ENCODE measurements around the gene STK17B.
"Not testable (repeated sequence)": the region's sequence is repeated elsewhere in the genome, so short reads cannot be mapped to it uniquely, and the experiment has no call there.

The STK17B gene

GRCh38 chr2:196105951-196106350 lies 65.4 kb downstream of the STK17B start:
- DNase-seq: no peak

- DNase-seq: no peak
Measured at GRCh38 chr2:196104066-196104465, 67.3 kb downstream of the STK17B start.

DNA sequence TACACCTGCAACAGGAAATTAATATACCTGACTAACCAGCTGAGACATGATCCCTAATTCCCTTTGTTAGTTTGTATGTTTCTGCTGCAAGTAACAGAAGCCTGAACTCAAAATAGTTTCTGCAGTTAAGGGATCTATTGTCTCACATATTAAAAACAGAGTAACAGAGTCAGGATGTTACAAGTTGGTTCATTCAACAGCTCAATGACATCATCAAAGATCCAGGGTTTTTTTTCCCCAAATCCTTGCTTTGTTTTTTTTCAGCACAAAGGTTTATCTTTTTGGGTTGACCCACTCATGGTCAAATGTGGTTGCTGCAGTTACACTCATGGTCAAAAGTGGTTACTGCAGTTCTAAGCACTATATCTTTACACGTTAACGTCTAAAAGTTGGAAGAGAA lies 67.8 kb downstream of the STK17B start:
- no peak for DNase-seq

GRCh38 chr2:196101325-196101991 lies 69.9 kb downstream of the STK17B start:
- DNase-seq: no peak

DNA sequence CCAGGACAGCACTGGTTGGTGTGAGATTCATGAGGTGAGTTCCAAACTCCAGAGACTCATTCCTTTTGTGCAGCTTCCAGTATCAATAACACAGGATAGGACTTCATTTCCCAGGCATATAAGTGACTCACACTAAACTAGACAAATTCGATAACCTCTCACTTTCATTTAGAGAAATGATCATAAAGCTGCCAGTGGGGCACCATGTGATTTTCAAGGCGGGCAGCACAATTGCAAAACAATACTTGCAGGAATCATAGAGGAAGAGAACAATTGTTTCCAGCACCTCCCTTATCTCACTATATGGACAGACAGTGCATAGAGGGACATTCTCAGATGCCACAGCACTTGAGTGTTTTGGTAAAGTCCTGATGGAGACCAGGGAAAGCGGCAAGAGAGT lies 71.5 kb downstream of the STK17B start:
- no peak for DNase-seq

DNA sequence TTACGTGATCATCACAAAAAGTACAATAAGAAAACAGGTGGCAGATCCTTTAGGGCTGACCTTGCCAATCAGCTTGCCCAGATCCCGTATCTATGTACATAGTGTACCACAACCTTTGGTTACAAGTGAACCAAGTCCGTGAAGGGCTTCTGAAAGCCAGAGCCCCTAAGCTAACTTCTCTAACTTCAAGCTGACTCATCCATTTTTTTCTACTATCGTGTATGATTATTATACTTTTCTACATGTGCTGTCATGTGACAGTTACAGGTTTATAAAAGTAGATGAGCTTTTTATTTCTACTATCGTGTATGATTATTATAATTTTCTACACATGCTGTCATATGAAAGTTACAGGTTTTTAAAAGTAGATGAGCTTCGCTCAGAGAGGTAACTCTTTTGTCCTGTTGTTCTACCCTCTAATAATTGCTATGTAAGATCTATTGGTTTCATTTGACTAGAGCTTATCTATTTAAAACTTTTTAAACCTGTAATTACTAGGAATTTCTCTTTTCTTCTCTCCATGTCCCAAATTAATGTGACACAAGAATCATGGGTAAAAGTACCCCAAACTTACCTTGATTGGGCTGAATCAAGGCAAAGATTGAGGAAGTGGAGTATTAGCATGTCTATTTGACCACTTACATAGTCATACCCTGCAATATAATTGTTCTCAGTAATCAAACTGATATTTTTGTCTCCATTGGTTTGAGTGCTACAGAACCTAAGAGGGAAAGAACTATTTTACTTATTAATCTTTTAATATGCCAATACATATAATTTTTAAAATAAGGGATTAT lies 73.3 kb downstream of the STK17B start:
- DNase-seq: no peak

- DNase-seq: no peak
Measured at GRCh38 chr2:196096982-196097745, 74.2 kb downstream of the STK17B start.

DNA sequence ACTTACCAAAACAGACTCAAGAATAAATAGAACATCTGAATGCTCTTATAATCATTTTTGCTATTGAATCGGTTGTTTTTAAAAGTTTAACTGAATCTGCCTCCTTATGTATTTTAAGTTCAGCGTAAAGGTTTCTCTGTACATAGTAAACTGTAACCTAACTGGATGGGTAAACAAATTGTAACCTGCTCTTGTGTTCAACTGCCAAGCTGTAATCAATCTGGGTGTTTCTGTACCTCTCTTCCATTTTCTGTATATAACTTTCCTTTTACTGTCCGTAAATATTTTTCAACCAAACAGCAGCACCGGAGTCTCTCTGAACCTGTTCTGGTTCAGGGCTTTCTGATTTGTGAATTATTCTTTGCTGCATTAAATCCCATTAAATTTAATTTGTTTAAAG lies 75.1 kb downstream of the STK17B start:
- no peak for DNase-seq

DNA sequence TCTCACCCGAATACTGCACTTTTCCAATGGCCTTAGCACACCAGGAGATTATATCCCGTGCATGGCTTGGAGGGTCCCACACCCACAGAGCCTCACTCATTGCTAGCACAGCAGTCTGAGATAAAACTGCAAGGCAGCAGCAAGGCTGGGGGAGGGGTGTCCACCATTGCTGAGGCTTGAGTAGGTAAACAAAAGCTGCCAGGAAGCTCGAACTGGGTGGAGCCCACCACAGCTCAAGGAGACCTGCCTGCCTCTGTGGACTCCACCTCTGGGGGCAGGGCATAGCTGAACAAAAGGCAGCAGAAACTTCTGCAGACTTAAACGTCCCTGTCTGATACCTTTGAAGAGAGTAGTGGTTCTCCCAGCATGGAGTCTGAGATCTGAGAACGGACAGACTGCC lies 81.9 kb downstream of the STK17B start:
- DNase-seq: not testable (repeated sequence)

DNA sequence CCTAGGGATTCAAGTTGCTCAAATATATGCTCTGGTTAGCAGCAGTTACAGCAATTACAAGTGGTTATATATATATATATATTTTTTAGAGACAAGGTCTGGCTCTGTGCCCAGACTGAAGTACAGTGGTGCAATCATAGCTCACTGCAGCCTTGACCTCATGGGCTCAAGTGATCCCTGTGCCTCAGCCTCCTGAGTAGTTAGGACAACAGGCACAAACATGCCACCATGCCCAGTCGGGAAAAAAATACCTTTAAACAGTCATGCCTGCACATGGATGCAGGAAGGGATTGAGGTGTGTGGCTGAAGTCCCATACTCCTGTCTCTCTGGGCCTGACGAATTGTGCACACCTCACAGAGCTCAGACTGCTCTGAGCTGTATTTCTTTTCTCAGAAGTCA lies 83.2 kb downstream of the STK17B start:
- DNase-seq: no peak

DNA sequence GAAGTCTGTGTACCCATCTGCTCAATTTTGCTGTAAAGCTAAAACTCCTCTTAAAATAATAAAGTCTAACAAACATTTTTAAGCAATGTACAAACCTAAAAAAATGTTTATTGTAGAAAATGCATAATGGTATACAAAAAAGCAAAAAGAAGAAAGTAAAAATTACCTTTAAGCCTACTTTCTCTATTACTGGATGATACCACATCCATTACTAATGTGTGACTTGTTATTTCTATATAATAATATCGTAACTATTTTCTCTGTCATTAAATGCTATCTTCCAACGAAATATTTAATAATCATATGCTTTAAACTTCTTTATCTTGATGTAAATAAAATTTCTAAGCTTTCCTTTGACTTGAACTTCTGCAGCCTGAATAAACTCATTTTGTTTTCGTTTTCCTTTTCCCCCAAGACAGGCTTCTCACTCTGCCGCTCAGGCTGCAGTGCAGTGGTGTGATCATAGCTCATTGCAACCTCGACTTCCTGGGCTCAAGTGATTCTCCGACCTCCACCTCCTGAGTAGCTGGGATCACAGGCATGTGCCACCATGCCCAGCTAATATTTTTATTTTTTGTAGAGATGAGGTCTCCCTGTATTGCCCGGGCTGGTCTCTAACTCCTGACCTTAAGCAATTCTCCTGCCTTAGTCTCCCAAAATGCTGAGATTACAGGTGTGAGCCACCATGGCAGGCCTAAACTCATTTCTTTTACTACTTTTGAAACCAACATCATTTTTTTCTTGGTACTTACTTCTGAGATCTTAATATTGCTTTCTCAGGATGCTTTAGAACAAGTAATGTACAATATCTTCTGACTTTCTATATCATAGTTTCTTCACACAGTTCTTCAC lies 84.6 kb downstream of the STK17B start:
- DNase-seq: no peak

DNA sequence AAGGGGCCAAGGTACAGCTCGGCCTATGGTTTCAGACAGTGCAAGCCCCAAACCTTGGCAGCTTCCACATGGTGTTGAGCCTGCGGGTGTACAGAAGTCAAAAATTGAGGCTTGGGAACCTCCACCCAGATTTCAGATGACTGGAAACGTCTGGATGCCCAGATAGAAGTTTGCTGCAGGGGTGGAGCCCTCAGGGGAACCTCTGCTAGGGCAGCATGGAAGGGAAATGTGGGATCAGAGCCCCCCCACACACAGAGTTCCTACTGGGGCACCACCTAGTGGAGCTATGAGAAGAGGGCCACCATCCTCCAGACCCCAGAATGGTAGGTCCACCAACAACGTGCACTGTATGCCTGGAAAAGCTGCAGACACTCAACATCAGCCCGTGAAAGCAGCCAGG lies 87.8 kb downstream of the STK17B start:
- no peak for DNase-seq

Measured in right forelimb (tissue), 1 donor.